Measurements from ENCODE around the gene CDY1. TPM values are rescaled to one million over a fixed set of nuclear protein-coding genes. Genes with fewer than 3 reads are reported as not detected.
"Not testable (repeated sequence)": the region's sequence is repeated elsewhere in the genome, so short reads cannot be mapped to it uniquely, and the experiment has no call there.

The CDY1 gene, protein sequence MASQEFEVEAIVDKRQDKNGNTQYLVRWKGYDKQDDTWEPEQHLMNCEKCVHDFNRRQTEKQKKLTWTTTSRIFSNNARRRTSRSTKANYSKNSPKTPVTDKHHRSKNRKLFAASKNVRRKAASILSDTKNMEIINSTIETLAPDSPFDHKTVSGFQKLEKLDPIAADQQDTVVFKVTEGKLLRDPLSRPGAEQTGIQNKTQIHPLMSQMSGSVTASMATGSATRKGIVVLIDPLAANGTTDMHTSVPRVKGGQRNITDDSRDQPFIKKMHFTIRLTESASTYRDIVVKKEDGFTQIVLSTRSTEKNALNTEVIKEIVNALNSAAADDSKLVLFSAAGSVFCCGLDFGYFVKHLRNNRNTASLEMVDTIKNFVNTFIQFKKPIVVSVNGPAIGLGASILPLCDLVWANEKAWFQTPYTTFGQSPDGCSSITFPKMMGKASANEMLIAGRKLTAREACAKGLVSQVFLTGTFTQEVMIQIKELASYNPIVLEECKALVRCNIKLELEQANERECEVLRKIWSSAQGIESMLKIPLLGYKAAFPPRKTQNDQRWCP
- total RNA-seq (2021; fragmentation: NEBNext Ultra II Directional; extraction: Animal tissue kit (Norgen Biotek cat#: 25700)) = not detected
- long read RNA-seq = 0 reads

DNA sequence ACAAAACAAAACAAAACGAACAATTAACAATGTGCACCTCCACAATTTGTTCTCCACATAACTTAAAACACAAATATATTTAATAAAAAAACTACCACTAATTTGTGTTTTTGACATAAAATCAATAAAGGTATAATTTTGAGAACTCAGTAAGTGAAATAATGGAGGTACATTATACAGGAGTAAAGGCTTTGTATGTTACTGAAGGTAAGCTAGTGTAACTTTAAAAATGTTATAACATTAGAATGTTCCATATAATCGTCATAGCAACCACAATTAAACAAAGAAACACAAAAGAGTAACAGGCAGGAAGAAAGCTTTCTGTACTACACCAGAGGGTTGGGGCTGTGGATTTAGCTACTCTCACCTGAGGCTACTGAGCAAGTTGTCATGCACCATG, at the start of gene CDY1:
Gene CDY1 (plus strand): TSS at position 301 of the 400 bp plus-strand sequence. CDS start 326 bp downstream, outside the sequence.
- H3K36me3 Mint-ChIP-seq (ENCODE audit: low read depth); H3K9me3 Mint-ChIP-seq; H3K4me1 Mint-ChIP-seq (ENCODE audit: low read depth); DNase-seq; H3K27me3 Mint-ChIP-seq (ENCODE audit: insufficient read depth); H3K4me3 Mint-ChIP-seq; H3K27ac Mint-ChIP-seq: not testable (repeated sequence)

DNA sequence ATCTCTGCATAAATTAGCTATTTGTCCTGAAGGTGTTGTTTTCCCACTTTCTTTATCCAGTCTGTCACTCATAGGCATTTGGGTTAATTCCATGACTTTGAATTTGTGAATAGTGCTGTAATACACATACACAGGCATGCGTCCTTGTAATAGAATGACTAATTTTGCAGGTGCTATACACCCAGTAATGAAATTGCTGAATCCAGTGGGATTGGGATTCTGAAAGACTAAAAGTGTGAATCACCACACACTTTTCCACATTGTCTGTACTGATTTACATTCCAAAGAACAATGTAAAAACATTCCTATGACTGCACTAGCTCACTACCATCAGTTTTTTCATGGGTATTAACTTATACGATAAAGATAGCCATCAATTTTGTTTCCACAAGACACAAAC, 28.6 kb upstream of the CDY1 start:
- not testable (repeated sequence) for H3K4me1 Mint-ChIP-seq (ENCODE audit: low read depth)

DNA sequence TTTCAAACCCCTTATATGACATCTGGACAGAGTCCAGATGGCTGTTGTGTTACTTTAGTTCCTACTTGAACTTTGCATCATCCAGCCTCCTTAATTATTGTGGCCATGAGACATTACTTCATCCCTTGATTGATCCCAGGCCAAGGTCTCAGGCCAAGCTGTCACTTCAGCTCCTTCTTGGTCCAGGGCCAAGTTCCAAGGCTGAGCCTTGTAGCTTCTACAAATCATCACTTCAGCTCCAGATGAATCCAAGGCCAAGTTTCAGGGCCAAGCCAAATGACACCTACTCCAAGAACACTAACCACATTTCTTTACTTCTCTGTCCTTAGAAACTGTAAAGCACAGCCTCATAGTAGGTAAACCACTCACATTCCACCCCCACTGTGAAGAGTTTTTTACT, 1.7 kb upstream of the CDY1 start:
- H3K27ac Mint-ChIP-seq; H3K4me3 Mint-ChIP-seq; DNase-seq; H3K9me3 Mint-ChIP-seq; H3K4me1 Mint-ChIP-seq (ENCODE audit: low read depth); H3K27me3 Mint-ChIP-seq (ENCODE audit: insufficient read depth); H3K36me3 Mint-ChIP-seq (ENCODE audit: low read depth): not testable (repeated sequence)

More for the DNA sequence above, 28.6 kb upstream of the CDY1 start:
- not testable (repeated sequence) for DNase-seq; H3K27ac Mint-ChIP-seq; H3K27me3 Mint-ChIP-seq (ENCODE audit: insufficient read depth); H3K4me3 Mint-ChIP-seq; H3K9me3 Mint-ChIP-seq; H3K36me3 Mint-ChIP-seq (ENCODE audit: low read depth)

DNA sequence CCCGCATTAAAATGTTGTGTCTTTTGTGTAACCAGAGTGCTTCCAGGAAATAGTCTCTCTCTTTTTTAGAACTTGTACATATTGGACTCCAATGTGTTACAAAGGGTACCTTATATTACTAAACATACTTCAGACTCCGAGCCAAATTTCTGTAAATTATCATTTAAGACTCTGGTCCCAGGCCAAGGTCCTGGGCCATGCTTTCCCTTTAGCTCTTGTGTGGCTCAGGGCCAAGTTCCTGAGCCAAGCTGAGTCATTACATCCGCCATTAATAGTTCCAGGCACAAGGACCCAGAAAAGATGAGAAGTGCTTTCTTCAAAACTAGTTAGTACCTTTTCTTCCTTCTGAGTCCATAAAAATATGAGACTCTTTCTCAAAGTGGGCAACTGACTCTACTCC, 4.6 kb downstream of the CDY1 start:
- not testable (repeated sequence) for H3K4me3 Mint-ChIP-seq; H3K4me1 Mint-ChIP-seq (ENCODE audit: low read depth); H3K36me3 Mint-ChIP-seq (ENCODE audit: low read depth); H3K9me3 Mint-ChIP-seq; DNase-seq; H3K27ac Mint-ChIP-seq; H3K27me3 Mint-ChIP-seq (ENCODE audit: insufficient read depth)

DNA sequence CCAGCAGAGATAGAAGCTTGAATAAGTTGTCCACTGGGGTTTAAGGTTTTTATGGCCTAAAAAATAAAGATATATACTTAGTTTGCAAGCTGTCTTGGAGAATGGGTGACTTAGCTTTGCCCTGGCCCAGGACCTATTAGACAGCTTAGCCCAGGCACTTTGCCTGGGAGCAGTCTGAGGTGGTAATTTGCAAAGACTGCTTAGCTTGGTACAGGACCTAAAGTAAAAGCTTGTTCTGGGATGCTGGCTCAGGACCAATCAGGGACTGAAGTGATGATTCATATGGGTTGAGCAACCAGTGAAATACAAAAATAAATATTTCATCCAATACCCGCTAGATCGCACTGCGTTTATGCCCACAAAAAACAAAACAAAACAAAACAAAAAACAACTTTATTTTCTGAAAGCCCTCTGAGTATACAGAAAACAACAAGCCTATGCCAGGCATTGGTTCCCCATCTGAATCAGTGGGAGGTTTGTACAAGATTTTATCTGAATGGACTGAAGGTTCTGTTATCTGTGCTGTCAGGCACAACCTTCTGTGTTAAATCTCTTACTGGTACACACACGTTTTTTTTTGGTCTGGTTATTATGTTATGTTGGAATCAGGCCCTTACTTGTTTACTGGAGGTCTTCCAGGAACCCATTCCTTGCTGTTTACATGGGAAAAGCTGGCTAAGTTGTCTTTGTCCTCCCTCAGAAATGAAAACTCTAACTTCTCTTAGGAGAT, 8.6 kb downstream of the CDY1 start:
- not testable (repeated sequence) for H3K9me3 Mint-ChIP-seq; H3K4me3 Mint-ChIP-seq; H3K4me1 Mint-ChIP-seq (ENCODE audit: low read depth); H3K27ac Mint-ChIP-seq; DNase-seq; H3K36me3 Mint-ChIP-seq (ENCODE audit: low read depth); H3K27me3 Mint-ChIP-seq (ENCODE audit: insufficient read depth)

DNA sequence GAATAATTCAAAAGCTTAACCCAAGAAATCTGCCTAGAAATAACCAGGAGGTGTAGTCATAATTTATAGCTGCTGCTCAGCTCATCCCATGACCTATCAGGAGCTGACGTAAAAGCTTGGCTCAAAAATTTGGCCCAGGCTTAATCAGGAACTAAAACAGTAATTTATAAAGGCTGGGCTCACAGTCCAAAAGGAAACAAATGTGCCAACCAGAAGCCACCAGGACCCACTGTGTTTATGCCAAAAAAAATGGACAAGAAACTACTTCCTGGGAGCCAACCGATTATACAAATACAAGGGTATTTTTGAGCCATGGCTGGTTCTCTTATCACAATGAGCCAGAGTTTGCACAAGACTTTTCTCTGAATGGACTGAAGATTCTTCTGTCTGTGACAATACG, 17.9 kb downstream of the CDY1 start:
- not testable (repeated sequence) for H3K27me3 Mint-ChIP-seq (ENCODE audit: insufficient read depth)

DNA sequence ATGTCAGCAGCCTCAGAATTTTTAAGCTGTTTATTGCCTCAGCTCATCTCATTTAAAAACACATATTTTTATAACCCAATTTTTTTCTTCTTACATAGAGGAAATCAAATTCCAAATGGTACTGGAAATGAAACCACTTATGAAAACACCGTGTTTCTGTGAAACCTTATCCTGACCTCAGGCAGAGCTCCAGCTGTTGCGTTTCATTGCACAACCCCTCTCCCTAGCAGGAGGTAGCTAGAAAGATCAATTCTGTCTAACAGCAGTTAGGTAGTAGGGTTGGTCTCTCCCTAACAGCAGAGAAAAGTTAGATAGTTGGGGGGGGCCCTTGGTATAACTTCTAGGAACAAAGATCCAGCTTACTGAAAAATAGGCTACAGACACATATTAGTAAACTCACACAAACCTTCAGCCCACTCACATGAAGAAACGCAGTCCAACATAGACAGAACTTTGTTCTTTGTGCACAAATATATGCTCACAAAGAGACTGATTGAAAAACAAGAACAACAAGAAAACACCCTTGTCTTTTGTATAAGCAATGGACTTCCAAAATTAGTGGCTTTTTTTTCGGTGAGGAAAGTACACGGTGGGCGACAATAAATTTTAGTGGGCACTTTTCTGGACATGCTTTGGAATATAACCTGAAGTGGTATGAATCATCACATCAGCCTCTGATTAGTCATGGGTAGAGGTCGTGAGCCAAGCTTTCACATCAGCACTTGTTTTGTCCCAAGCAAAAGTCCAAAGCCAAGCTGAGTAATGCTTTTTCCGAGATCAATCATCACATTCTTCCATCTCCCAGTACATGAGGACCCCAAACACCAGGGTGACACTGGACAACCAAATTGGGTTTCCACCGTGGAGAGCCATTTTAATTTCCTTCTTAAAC, 21.4 kb downstream of the CDY1 start:
- H3K4me1 Mint-ChIP-seq (ENCODE audit: low read depth); H3K36me3 Mint-ChIP-seq (ENCODE audit: low read depth); H3K27ac Mint-ChIP-seq; DNase-seq; H3K4me3 Mint-ChIP-seq; H3K9me3 Mint-ChIP-seq; H3K27me3 Mint-ChIP-seq (ENCODE audit: insufficient read depth): not testable (repeated sequence)

More for the DNA sequence above, 17.9 kb downstream of the CDY1 start:
- H3K4me1 Mint-ChIP-seq (ENCODE audit: low read depth); H3K27ac Mint-ChIP-seq; H3K9me3 Mint-ChIP-seq; H3K36me3 Mint-ChIP-seq (ENCODE audit: low read depth); DNase-seq; H3K4me3 Mint-ChIP-seq: not testable (repeated sequence)
